ENCODE results near the gene MSTO1.

DNA sequence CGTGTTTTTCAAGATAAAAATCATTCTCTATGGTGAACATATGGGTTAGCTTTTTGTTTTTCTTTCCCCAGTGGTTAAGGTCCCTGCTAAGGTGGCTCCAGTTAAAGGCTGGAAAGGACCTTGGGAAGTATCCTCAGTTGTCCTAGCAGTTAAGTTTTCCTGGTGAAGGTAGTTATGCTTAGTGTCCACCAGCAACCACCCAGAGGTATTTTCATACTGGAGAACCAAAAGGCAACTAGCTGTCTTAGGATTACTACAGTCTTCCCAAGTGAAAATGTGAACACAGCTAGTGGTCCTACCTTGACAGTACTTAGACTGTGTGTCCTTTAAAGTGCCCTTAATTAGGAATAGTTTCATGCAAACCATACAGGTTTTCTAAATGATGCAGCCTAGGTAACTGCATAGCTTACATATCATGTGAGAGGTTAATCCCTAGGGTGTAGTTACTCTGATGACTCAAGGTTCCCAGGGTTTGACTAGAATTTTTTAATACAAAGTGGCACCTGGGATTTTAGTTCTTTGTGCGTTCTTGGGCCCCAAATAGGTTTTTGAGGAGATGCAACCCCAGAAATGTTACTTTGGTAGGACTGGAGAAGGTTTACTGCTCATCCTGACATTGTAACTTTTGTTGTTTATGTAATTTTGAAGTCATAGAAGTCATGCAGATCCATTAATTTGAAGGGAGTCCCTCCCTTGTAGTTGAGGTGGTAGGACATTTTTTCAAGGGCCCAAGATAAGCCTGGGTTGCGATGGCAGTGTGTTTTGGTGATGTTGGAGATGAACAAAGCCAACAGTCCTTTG, 42.0 kb downstream of the MSTO1 start:
- TF ChIP-seq, protein P1, sequence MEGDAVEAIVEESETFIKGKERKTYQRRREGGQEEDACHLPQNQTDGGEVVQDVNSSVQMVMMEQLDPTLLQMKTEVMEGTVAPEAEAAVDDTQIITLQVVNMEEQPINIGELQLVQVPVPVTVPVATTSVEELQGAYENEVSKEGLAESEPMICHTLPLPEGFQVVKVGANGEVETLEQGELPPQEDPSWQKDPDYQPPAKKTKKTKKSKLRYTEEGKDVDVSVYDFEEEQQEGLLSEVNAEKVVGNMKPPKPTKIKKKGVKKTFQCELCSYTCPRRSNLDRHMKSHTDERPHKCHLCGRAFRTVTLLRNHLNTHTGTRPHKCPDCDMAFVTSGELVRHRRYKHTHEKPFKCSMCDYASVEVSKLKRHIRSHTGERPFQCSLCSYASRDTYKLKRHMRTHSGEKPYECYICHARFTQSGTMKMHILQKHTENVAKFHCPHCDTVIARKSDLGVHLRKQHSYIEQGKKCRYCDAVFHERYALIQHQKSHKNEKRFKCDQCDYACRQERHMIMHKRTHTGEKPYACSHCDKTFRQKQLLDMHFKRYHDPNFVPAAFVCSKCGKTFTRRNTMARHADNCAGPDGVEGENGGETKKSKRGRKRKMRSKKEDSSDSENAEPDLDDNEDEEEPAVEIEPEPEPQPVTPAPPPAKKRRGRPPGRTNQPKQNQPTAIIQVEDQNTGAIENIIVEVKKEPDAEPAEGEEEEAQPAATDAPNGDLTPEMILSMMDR (IDR thresholded peaks at IDR 0.05): no peak
- no peak for TF ChIP-seq POLR2A (IDR thresholded peaks at IDR 0.05)
- no peak for TF ChIP-seq EP300 (IDR thresholded peaks at IDR 0.05)
- no peak for TF ChIP-seq POLR2AphosphoS5 (IDR thresholded peaks at IDR 0.05)

Data from suprapubic skin (tissue), 4 donors.